Endodermal cell (in vitro differentiated cells): ENCODE results near the gene NDUFV1. TPM values are rescaled to one million over a fixed set of nuclear protein-coding genes. Genes with fewer than 3 reads are reported as not detected.

Experiments used
- DNase-seq: peaks from one replicate; pipeline ENCODE4 v3.0.0-alpha.2; 2017
- H3K27ac ChIP-seq: 2 replicates; pipeline ENCODE4 v1.5.1; 2013; ENCODE audit warnings: mild to moderate bottlenecking, low read depth, low read length, moderate library complexity
- H3K27me3 ChIP-seq: 2 replicates; pipeline ENCODE4 v1.6.1; 2013; ENCODE audit warnings: mild to moderate bottlenecking, low read length, moderate library complexity; ENCODE audit not compliant: insufficient read depth, control insufficient read depth, poor library complexity, severe bottlenecking
- H3K36me3 ChIP-seq: 2 replicates; pipeline ENCODE4 v1.7.0; 2013; ENCODE audit warnings: mild to moderate bottlenecking, low read length, moderate library complexity; ENCODE audit not compliant: control insufficient read depth, insufficient read depth
- H3K4me1 ChIP-seq: one replicate; pipeline ENCODE4 v1.7.0; 2013; ENCODE audit warnings: low read length; ENCODE audit not compliant: control insufficient read depth, insufficient read depth
- H3K4me3 ChIP-seq: 2 replicates; pipeline ENCODE4 v1.5.1; 2013; ENCODE audit warnings: mild to moderate bottlenecking, low read length, moderate library complexity
- H3K9ac ChIP-seq: 2 replicates; pipeline ENCODE4 v1.6.1; 2013; ENCODE audit warnings: mild to moderate bottlenecking, low read length, moderate library complexity; ENCODE audit not compliant: poor library complexity, severe bottlenecking; ENCODE audit errors: extremely low read depth
- H3K9me3 ChIP-seq: 2 replicates; pipeline ENCODE4 v1.6.1; 2013; ENCODE audit warnings: mild to moderate bottlenecking, low read length, moderate library complexity; ENCODE audit not compliant: control insufficient read depth
- H3K27ac Mint-ChIP-seq: 2 replicates; pipeline ENCODE4 v1.8.0; 2020; ENCODE audit warnings: mixed read lengths
- H3K27me3 Mint-ChIP-seq: 2 replicates; pipeline ENCODE4 v1.8.0; 2021; ENCODE audit warnings: mild to moderate bottlenecking, mixed read lengths; ENCODE audit not compliant: insufficient read depth
- H3K36me3 Mint-ChIP-seq: 2 replicates; pipeline ENCODE4 v1.8.0; 2020; ENCODE audit warnings: low read depth, mixed read lengths
- H3K4me1 Mint-ChIP-seq: 2 replicates; pipeline ENCODE4 v1.8.0; 2020; ENCODE audit warnings: mixed read lengths
- H3K4me3 Mint-ChIP-seq: 2 replicates; pipeline ENCODE4 v1.8.0; 2020; ENCODE audit warnings: mild to moderate bottlenecking, moderate library complexity, mixed read lengths
- H3K9me3 Mint-ChIP-seq: 2 replicates; pipeline ENCODE4 v1.8.0; 2020; ENCODE audit warnings: mild to moderate bottlenecking, mixed read lengths
- CTCF ChIP-seq: fragments of 200-600 bp; sonication (generic); conservative IDR thresholded peaks from 2 replicates; pipeline ENCODE4 v1.5.0; 2021; ENCODE audit warnings: antibody characterized with exemption, mild to moderate bottlenecking
- WGBS, 2 experiments: methylation state at CpG; one replicate each; pipeline versions ENCODE4 v1.1.5 to v1.1.7; 2013; ENCODE audit warnings: missing lambda C conversion rate in 2 of 2, mixed read lengths in 1 of 2; ENCODE audit not compliant: insufficient coverage in 1 of 2, insufficient read length in 1 of 2; 5-methylcytosine and 5-hydroxymethylcytosine counted together
- total RNA-seq, 2 donors: library from RNA; stranded (reverse); fragmentation: NEBNext Ultra II Directional in 1 of 2; extraction: Animal tissue kit (Norgen Biotek cat#: 25700) in 1 of 2; gene quantifications; 2 replicates in 1 of 2; 3 replicates in 1 of 2; pipeline ENCODE4 v1.2.1, GENCODE V29; 2021

The NDUFV1 gene
- total RNA-seq, 2 donors from 2014 or later, result 135 to 160 TPM

- Mint-ChIP-seq H3K4me3 (no peak overlapping the region), H3K4me1 (peaks cover 8% of the 10 kb centered on the region), H3K9me3 (no peaks in the 10 kb centered on the region), H3K27me3 (peaks cover 1% of the 10 kb centered on the region), H3K36me3 (no peaks in the 10 kb centered on the region), H3K27ac (no peak overlapping the region)
- Histone ChIP-seq H3K4me1 (no peaks in the 10 kb centered on the region), H3K27ac (no peak overlapping the region), H3K9me3 (no peaks in the 10 kb centered on the region), H3K27me3 (no peaks in the 10 kb centered on the region), H3K4me3 (no peak overlapping the region), H3K9ac (no peak overlapping the region), H3K36me3 (no peaks in the 10 kb centered on the region)
- 93 to 100% methylated on average over 3 to 4 of the region's 4 CpGs for WGBS, 2 experiments
- peak; percentile 16 for DNase-seq
- no peak for TF ChIP-seq CTCF
These were observed 42.5 kb upstream of the NDUFV1 start for GRCh38 chr11:67564230-67564629.

DNA sequence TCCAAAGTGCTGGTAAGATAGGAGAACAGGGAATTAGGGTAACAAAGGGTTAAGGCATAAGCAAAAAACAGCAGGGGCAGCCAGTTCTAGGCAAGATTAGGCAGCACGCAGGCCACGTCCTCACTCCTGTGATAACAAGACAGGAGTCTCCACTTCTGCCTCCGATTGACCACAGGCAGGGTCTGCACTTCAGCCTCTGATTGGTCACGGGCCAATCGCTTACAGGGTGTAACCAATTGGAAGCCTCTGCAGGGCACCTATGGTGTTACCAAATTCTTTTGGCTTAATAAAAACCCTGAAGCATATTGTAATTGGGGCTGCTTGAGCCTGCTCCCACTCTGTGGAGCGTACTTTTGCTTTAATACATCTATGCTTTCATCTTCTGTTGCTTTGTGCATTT is 35.3 kb upstream of the NDUFV1 start:
- Mint-ChIP-seq H3K27ac (no peak overlapping the region), H3K4me3 (no peak overlapping the region), H3K36me3 (no peaks in the 10 kb centered on the region), H3K27me3 (peaks cover 8% of the 10 kb centered on the region), H3K9me3 (peaks cover 4% of the 10 kb centered on the region), H3K4me1 (no peaks in the 10 kb centered on the region)
- TF ChIP-seq CTCF, result no peak
- Histone ChIP-seq H3K27me3 (no peaks in the 10 kb centered on the region), H3K27ac (no peak overlapping the region), H3K4me3 (no peak overlapping the region), H3K4me1 (no peaks in the 10 kb centered on the region), H3K36me3 (no peaks in the 10 kb centered on the region), H3K9ac (no peak overlapping the region), H3K9me3 (no peaks in the 10 kb centered on the region)
- WGBS, 2 experiments, result 65 to 79% methylated on average over 6 of the region's 6 CpGs
- peak; percentile 57 for DNase-seq

- TF ChIP-seq CTCF, result no peak
- Mint-ChIP-seq H3K9me3 (peaks cover 4% of the 10 kb centered on the region), H3K27me3 (peaks cover 12% of the 10 kb centered on the region), H3K4me3 (no peak overlapping the region), H3K27ac (no peak overlapping the region), H3K36me3 (no peaks in the 10 kb centered on the region), H3K4me1 (no peaks in the 10 kb centered on the region)
- 47 to 86% methylated on average over 1 to 2 of the region's 5 CpGs for WGBS, 2 experiments
- no peak for DNase-seq
- Histone ChIP-seq H3K36me3 (no peaks in the 10 kb centered on the region), H3K9ac (no peak overlapping the region), H3K4me1 (no peaks in the 10 kb centered on the region), H3K9me3 (no peaks in the 10 kb centered on the region), H3K27me3 (no peaks in the 10 kb centered on the region), H3K4me3 (no peak overlapping the region), H3K27ac (no peak overlapping the region)
These were observed 34.4 kb upstream of the NDUFV1 start for GRCh38 chr11:67572305-67572704.
